Transverse colon (tissue), 4 donors: ENCODE results near the gene SERPINA3.

Source experiments
- EP300 ChIP-seq: sonication (generic); formaldehyde crosslinking; IDR thresholded peaks from one replicate; pipeline ENCODE4 v1.6.1; 2017; ENCODE audit warnings: antibody characterized with exemption, low read depth
- POLR2A ChIP-seq: fragments of 450-650 bp; IDR thresholded peaks from one replicate; pipeline ENCODE4 v1.6.1; 2016; ENCODE audit warnings: antibody characterized with exemption, mild to moderate bottlenecking, moderate library complexity
- POLR2AphosphoS5 ChIP-seq, 3 donors: sonication (generic); formaldehyde crosslinking; IDR thresholded peaks; one replicate each; pipeline ENCODE4 v1.6.1; 2016; ENCODE audit warnings: antibody characterized with exemption in 3 of 3
- TF ChIP-seq, protein P1 (sequence below), 5 experiments: fragments of 200-600 bp in 3 of 5; fragments of 450-650 bp in 2 of 5; sonication (generic) in 3 of 5; IDR thresholded peaks; 1 replicate in 2 of 5; 2 replicates in 3 of 5; pipeline ENCODE4 v1.5.1; 2016 to 2017; ENCODE audit warnings: antibody characterized with exemption in 5 of 5, inconsistent platforms in 3 of 5, mild to moderate bottlenecking in 2 of 5, moderate library complexity in 1 of 5

DNA sequence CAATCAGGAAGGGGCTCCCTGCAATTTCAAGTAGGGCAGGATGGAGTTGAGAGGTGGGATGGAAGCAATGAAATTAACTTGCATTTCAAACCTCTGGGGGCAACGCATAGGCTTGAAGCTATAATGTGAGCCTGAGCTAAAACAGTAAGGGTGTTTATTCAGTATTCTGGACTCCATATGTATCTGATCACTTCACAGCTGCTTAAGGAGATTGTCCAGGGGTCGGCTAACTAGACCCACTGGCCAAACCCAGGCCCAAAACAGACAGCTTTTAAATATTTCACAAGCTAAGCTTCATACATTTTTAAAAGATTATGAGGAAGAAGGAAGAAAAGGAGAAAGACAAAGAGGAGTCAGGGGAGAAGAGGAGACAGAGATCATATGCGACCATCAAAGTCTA, 6.8 kb upstream of the SERPINA3 start:
- TF ChIP-seq, protein P1, sequence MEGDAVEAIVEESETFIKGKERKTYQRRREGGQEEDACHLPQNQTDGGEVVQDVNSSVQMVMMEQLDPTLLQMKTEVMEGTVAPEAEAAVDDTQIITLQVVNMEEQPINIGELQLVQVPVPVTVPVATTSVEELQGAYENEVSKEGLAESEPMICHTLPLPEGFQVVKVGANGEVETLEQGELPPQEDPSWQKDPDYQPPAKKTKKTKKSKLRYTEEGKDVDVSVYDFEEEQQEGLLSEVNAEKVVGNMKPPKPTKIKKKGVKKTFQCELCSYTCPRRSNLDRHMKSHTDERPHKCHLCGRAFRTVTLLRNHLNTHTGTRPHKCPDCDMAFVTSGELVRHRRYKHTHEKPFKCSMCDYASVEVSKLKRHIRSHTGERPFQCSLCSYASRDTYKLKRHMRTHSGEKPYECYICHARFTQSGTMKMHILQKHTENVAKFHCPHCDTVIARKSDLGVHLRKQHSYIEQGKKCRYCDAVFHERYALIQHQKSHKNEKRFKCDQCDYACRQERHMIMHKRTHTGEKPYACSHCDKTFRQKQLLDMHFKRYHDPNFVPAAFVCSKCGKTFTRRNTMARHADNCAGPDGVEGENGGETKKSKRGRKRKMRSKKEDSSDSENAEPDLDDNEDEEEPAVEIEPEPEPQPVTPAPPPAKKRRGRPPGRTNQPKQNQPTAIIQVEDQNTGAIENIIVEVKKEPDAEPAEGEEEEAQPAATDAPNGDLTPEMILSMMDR (IDR thresholded peaks at IDR 0.05), result no peak
- TF ChIP-seq POLR2AphosphoS5 (IDR thresholded peaks at IDR 0.05) (no peak), POLR2A (no peak), EP300 (no peak)
